Panc1 (cell line): Measurements from ENCODE around the gene CDK2. TPM values are rescaled to one million over a fixed set of nuclear protein-coding genes. Genes with fewer than 3 reads are reported as not detected.

Experiments used
- ATAC-seq: fragments of 200-7000 bp; cut with Tn5 transposase; 2 replicates; pipeline ENCODE4 v1.9.1; 2020; ENCODE audit warnings: mild to moderate bottlenecking, moderate library complexity
- BruUV-seq: library from RNA; stranded (reverse); fragments of 400-500 nt; replicated peaks from 2 replicates; lab custom pipeline; 2021; lab: Mats Ljungman, UMichigan
- CTCF ChIA-PET: fragments of 300-600 bp; sonication (Branson Sonifier 250); formaldehyde crosslinking; loops from one replicate; lab custom pipeline; 2022; ENCODE audit warnings: antibody characterized with exemption; lab: Charles Lee
- POLR2A ChIA-PET: fragments of 300-600 bp; sonication (Branson Sonifier 250); formaldehyde crosslinking; loops from one replicate; lab custom pipeline; 2022; ENCODE audit warnings: antibody characterized with exemption; lab: Charles Lee
- DNase-seq: peaks from one replicate; pipeline ENCODE4 v3.0.0-alpha.2; 2010; ENCODE audit warnings: low read depth, low spot score
- H3K27ac ChIP-seq: 2 replicates; pipeline ENCODE4 v1.5.1; 2011; ENCODE audit warnings: mild to moderate bottlenecking, low read length, inconsistent platforms
- H3K27me3 ChIP-seq: fragments of 200-500 bp; sonication (Bioruptor generic); 2 replicates; pipeline ENCODE4 v1.6.0; 2014; ENCODE audit warnings: low read length, inconsistent platforms; ENCODE audit not compliant: control insufficient read depth, insufficient read depth
- H3K36me3 ChIP-seq: fragments of 200-500 bp; sonication (Bioruptor generic); 2 replicates; pipeline ENCODE4 v1.5.1; 2014; ENCODE audit warnings: inconsistent platforms, mild to moderate bottlenecking, low read length, moderate library complexity; ENCODE audit not compliant: control insufficient read depth, insufficient read depth
- H3K4me1 ChIP-seq: 2 replicates; pipeline ENCODE4 v1.5.1; 2011; ENCODE audit warnings: inconsistent platforms, mild to moderate bottlenecking, low read length, moderate library complexity; ENCODE audit not compliant: control insufficient read depth, insufficient read depth
- H3K4me3 ChIP-seq, 2 experiments: 2 replicates each; pipeline ENCODE4 v1.5.1; 2011 to 2012; ENCODE audit warnings: low read depth in 2 of 2, low read length in 2 of 2, mild to moderate bottlenecking in 2 of 2, inconsistent platforms in 1 of 2, moderate library complexity in 1 of 2
- H3K9me3 ChIP-seq: fragments of 200-500 bp; sonication (Bioruptor generic); 2 replicates; pipeline ENCODE4 v1.5.1; 2014; ENCODE audit warnings: low read depth, mild to moderate bottlenecking, inconsistent platforms, low read length, moderate library complexity; ENCODE audit not compliant: control insufficient read depth, insufficient read depth
- POLR2AphosphoS5 ChIP-seq: IDR thresholded peaks from 2 replicates; pipeline ENCODE4 v1.6.1; 2012; ENCODE audit warnings: mild to moderate bottlenecking, low read depth, low read length, moderate library complexity
- SIN3A ChIP-seq: IDR thresholded peaks from 2 replicates; pipeline ENCODE4 v1.6.1; 2012; ENCODE audit warnings: low read depth, mild to moderate bottlenecking, low read length, moderate library complexity, borderline replicate concordance; ENCODE audit not compliant: insufficient read depth
- TCF7L2 ChIP-seq: IDR thresholded peaks from 2 replicates; pipeline ENCODE4 v1.6.1; 2011; ENCODE audit warnings: mild to moderate bottlenecking, low read depth, low read length, inconsistent platforms
- in situ Hi-C: cut with HindIII; loops from 2 replicates; pipeline ENCODE4 v1.10.0; 2016; ENCODE audit warnings: low sequenced_read_pairs, low pct_unique_long_range_greater_than_20kb
- intact Hi-C: fragments of 100-400 bp; cut with micrococcal nuclease; formaldehyde crosslinking; loops from one replicate; pipeline ENCODE4 v1.10.0; 2022; ENCODE audit not compliant: unreplicated experiment
- total RNA-seq: library from RNA; stranded (reverse); gene quantifications from one replicate; pipeline ENCODE4 v1.2.1, GENCODE V29; 2021; ENCODE audit not compliant: unreplicated experiment
- TF ChIP-seq, protein P1 (sequence below): fragments of 450-650 bp; IDR thresholded peaks from 2 replicates; pipeline ENCODE4 v1.5.1; 2017; ENCODE audit warnings: mild to moderate bottlenecking
- TF ChIP-seq, protein P2 (sequence below), 2 experiments: IDR thresholded peaks; 2 replicates each; pipeline ENCODE4 v1.6.1; 2011 to 2012; ENCODE audit warnings: low read depth in 2 of 2, control low read depth in 1 of 2, low read length in 1 of 2, mild to moderate bottlenecking in 1 of 2, moderate library complexity in 1 of 2; ENCODE audit not compliant: insufficient read depth in 1 of 2

CDK2 gene
- total RNA-seq, 1 experiment from 2014 or later: 72.9 TPM

DNA sequence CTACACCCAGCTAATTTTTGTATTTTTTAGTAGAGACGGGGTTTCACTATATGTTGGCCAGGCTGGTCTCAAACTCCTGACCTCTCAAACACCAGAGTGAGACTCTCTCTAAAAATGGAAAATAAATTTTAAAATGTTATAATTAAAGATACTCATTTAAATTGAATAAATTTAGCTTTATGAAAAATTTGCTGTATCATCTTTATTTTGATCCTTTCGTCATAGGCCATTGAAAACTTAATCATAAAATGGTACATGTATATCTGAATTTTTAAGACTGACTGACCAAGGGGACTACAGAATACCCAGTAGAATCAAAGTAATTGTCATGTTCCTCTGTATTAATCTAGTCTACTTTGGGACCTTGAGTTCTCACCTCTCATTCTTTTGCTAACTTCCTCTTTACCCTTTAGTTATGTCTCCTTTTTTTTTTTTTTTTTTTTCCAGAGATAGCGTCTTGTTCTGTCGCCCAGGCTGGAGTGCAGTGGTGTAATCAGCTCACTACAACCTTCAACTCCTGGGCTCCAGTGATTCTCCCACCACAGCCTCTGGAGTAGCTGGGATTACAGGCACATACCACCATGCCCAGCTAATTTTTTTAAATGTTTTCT is 16.7 kb downstream of the CDK2 start:
- ATAC-seq: no peak
- no peaks in the 10 kb centered on the region for H3K9me3 ChIP-seq
- ChIA-PET CTCF (no interaction called here), POLR2A (no interaction called here)
- in situ Hi-C loops (no loop called here), intact Hi-C loops (no loop called here)
- H3K27ac ChIP-seq: no peak overlapping the region
- TF ChIP-seq, protein P1, sequence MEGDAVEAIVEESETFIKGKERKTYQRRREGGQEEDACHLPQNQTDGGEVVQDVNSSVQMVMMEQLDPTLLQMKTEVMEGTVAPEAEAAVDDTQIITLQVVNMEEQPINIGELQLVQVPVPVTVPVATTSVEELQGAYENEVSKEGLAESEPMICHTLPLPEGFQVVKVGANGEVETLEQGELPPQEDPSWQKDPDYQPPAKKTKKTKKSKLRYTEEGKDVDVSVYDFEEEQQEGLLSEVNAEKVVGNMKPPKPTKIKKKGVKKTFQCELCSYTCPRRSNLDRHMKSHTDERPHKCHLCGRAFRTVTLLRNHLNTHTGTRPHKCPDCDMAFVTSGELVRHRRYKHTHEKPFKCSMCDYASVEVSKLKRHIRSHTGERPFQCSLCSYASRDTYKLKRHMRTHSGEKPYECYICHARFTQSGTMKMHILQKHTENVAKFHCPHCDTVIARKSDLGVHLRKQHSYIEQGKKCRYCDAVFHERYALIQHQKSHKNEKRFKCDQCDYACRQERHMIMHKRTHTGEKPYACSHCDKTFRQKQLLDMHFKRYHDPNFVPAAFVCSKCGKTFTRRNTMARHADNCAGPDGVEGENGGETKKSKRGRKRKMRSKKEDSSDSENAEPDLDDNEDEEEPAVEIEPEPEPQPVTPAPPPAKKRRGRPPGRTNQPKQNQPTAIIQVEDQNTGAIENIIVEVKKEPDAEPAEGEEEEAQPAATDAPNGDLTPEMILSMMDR: no peak
- TF ChIP-seq SIN3A (no peak), POLR2AphosphoS5 (no peak), TCF7L2 (no peak)
- TF ChIP-seq, protein P2, sequence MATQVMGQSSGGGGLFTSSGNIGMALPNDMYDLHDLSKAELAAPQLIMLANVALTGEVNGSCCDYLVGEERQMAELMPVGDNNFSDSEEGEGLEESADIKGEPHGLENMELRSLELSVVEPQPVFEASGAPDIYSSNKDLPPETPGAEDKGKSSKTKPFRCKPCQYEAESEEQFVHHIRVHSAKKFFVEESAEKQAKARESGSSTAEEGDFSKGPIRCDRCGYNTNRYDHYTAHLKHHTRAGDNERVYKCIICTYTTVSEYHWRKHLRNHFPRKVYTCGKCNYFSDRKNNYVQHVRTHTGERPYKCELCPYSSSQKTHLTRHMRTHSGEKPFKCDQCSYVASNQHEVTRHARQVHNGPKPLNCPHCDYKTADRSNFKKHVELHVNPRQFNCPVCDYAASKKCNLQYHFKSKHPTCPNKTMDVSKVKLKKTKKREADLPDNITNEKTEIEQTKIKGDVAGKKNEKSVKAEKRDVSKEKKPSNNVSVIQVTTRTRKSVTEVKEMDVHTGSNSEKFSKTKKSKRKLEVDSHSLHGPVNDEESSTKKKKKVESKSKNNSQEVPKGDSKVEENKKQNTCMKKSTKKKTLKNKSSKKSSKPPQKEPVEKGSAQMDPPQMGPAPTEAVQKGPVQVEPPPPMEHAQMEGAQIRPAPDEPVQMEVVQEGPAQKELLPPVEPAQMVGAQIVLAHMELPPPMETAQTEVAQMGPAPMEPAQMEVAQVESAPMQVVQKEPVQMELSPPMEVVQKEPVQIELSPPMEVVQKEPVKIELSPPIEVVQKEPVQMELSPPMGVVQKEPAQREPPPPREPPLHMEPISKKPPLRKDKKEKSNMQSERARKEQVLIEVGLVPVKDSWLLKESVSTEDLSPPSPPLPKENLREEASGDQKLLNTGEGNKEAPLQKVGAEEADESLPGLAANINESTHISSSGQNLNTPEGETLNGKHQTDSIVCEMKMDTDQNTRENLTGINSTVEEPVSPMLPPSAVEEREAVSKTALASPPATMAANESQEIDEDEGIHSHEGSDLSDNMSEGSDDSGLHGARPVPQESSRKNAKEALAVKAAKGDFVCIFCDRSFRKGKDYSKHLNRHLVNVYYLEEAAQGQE (IDR thresholded peaks at IDR 0.05; ENCODE audit: insufficient read depth in 1 of 2, low read depth in 2 of 2, low read length in 1 of 2): no peak
- H3K36me3 ChIP-seq: peaks cover 5% of the 10 kb centered on the region
- H3K27me3 ChIP-seq: no peaks in the 10 kb centered on the region
- no peak for DNase-seq
- H3K4me1 ChIP-seq: no peaks in the 10 kb centered on the region
- BruUV-seq: no TSS peak
- H3K4me3 ChIP-seq: no peak overlapping the region

DNA sequence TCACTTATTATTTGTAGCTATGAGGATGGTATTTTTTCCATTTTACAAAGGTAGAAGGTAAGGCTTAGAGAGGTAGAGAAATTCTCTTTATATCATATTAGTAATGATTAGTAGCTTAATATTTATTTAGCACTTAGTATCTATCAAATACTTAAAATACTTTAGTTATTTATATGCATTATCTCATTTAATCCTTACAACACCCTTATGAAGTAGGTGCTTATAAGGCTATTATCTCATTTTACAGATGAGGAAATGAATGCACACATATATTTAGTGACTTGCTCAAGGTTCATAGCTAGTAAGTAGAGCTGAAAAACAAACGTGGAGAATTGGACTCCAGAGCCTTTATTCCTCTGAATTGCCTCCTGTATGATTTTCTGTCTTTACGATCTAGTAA is 18.2 kb downstream of the CDK2 start:
- H3K36me3 ChIP-seq: no peaks in the 10 kb centered on the region; the same call in 1 of the 2 replicates
- no peak overlapping the region for H3K27ac ChIP-seq
- intact Hi-C loops (no loop called here), in situ Hi-C loops (no loop called here)
- H3K9me3 ChIP-seq: no peaks in the 10 kb centered on the region
- H3K4me3 ChIP-seq: no peak overlapping the region
- CTCF ChIA-PET: interaction anchor here (0.6 kb wide), 1 partner anchor 11 kb away, joined by 3 read pairs; no protein-coding TSS in a partner anchor
- H3K27me3 ChIP-seq: no peaks in the 10 kb centered on the region
- POLR2A ChIA-PET: interaction anchor here (1.1 kb wide), 1 partner anchor 10 kb away, joined by 6 read pairs; the partner anchor contains the start of gene RAB5B
- no peak for TF ChIP-seq SIN3A
- TF ChIP-seq, protein P2 (IDR thresholded peaks at IDR 0.05; ENCODE audit: insufficient read depth in 1 of 2, low read depth in 2 of 2, low read length in 1 of 2): no peak
- TF ChIP-seq, protein P1: no peak
- TF ChIP-seq TCF7L2: no peak
- TF ChIP-seq POLR2AphosphoS5: no peak
- no peak for ATAC-seq
- no peaks in the 10 kb centered on the region for H3K4me1 ChIP-seq
- BruUV-seq: no TSS peak
- DNase-seq: no peak
